Fibroblast of pulmonary artery (primary cell): ENCODE measurements around the gene MUC6.

ENCODE experiments used
- DNase-seq: peaks from one replicate; pipeline ENCODE4 v3.0.0-alpha.2; 2010; ENCODE audit warnings: low read depth
- H3K4me3 ChIP-seq: replicated peaks from 2 replicates; pipeline ENCODE4 v1.5.1; 2011; ENCODE audit warnings: low read depth, mild to moderate bottlenecking, control low read depth, low read length, moderate library complexity
- CTCF ChIP-seq: IDR thresholded peaks from 2 replicates; pipeline ENCODE4 v1.5.1; 2011; ENCODE audit warnings: mild to moderate bottlenecking, control low read depth, low read length, inconsistent platforms; ENCODE audit errors: missing control alignments

The MUC6 gene

GRCh38 chr11:1030556-1030955 lies 6.0 kb downstream of the MUC6 start:
- DNase-seq = no peak
- H3K4me3 ChIP-seq = no peak overlapping the region
- no peak for TF ChIP-seq CTCF

GRCh38 chr11:1030086-1030485 lies 6.4 kb downstream of the MUC6 start:
- no peak overlapping the region for H3K4me3 ChIP-seq
- no peak for TF ChIP-seq CTCF
- DNase-seq = no peak

- no peak for TF ChIP-seq CTCF
- no peak overlapping the region for H3K4me3 ChIP-seq
- no peak for DNase-seq
Observed at GRCh38 chr11:1029654-1030053, 6.9 kb downstream of the MUC6 start.

- DNase-seq = no peak
- TF ChIP-seq CTCF = no peak
Observed at GRCh38 chr11:1029051-1029450, 7.5 kb downstream of the MUC6 start.

GRCh38 chr11:1028616-1029015 lies 7.9 kb downstream of the MUC6 start:
- no peak overlapping the region for H3K4me3 ChIP-seq
- no peak for DNase-seq

More at GRCh38 chr11:1029051-1029450, 7.5 kb downstream of the MUC6 start:
- no peak overlapping the region for H3K4me3 ChIP-seq

GRCh38 chr11:1028291-1028540 lies 8.3 kb downstream of the MUC6 start:
- no peak for TF ChIP-seq CTCF
- DNase-seq = no peak
- no peak overlapping the region for H3K4me3 ChIP-seq

More at GRCh38 chr11:1028616-1029015, 7.9 kb downstream of the MUC6 start:
- no peak for TF ChIP-seq CTCF

- H3K4me3 ChIP-seq = no peak overlapping the region
- TF ChIP-seq CTCF = no peak
- DNase-seq = no peak
Observed at GRCh38 chr11:1027483-1028290, 8.8 kb downstream of the MUC6 start.
